ENCODE data around the gene TTLL11.
"Not testable (repeated sequence)": the region's sequence is repeated elsewhere in the genome, so short reads cannot be mapped to it uniquely, and the experiment has no call there.

The TTLL11 gene

GRCh38 chr9:122120316-122121071 is 27.4 kb upstream of the TTLL11 start:
- Histone ChIP-seq H3K36me3 (ENCODE audit: insufficient read depth, low read length) (no peaks in the 10 kb centered on the region), H3K4me1 (ENCODE audit: insufficient read depth, low read length) (peaks cover 24% of the 10 kb centered on the region; the same call in 1 of the 2 replicates), H3K9me3 (ENCODE audit: control insufficient read depth, insufficient read depth, low read length) (no peaks in the 10 kb centered on the region), H3K9ac (ENCODE audit: low read depth, low read length) (no peak overlapping the region)

GRCh38 chr9:122119721-122120120 is 26.6 kb upstream of the TTLL11 start:
- no peak overlapping the region for H3K9ac ChIP-seq (ENCODE audit: low read depth, low read length)
- no peaks in the 10 kb centered on the region for H3K9me3 ChIP-seq (ENCODE audit: control insufficient read depth, insufficient read depth, low read length)
- H3K4me1 ChIP-seq (ENCODE audit: insufficient read depth, low read length), result peaks cover 28% of the 10 kb centered on the region
- H3K36me3 ChIP-seq (ENCODE audit: insufficient read depth, low read length), result no peaks in the 10 kb centered on the region

- H3K4me1 ChIP-seq (ENCODE audit: insufficient read depth, low read length), result peaks cover 32% of the 10 kb centered on the region
- no peaks in the 10 kb centered on the region for H3K36me3 ChIP-seq (ENCODE audit: insufficient read depth, low read length)
- H3K9me3 ChIP-seq (ENCODE audit: control insufficient read depth, insufficient read depth, low read length), result no peaks in the 10 kb centered on the region
- no peak overlapping the region for H3K9ac ChIP-seq (ENCODE audit: low read depth, low read length)
These were observed 26.0 kb upstream of the TTLL11 start for GRCh38 chr9:122119166-122119521.

- no peak overlapping the region for H3K9ac ChIP-seq (ENCODE audit: low read depth, low read length)
These were observed 25.4 kb upstream of the TTLL11 start for GRCh38 chr9:122118343-122119165.

GRCh38 chr9:122117241-122117640 is 24.1 kb upstream of the TTLL11 start:
- not testable (repeated sequence) for H3K9me3 ChIP-seq (ENCODE audit: control insufficient read depth, insufficient read depth, low read length); H3K36me3 ChIP-seq (ENCODE audit: insufficient read depth, low read length); H3K9ac ChIP-seq (ENCODE audit: low read depth, low read length)
- H3K4me1 ChIP-seq (ENCODE audit: insufficient read depth, low read length), result peaks cover 43% of the 10 kb centered on the region

More at GRCh38 chr9:122118343-122119165, 25.4 kb upstream of the TTLL11 start:
- no peaks in the 10 kb centered on the region for H3K9me3 ChIP-seq (ENCODE audit: control insufficient read depth, insufficient read depth, low read length)
- peaks cover 37% of the 10 kb centered on the region for H3K4me1 ChIP-seq (ENCODE audit: insufficient read depth, low read length)
- H3K36me3 ChIP-seq (ENCODE audit: insufficient read depth, low read length), result no peaks in the 10 kb centered on the region

- no peaks in the 10 kb centered on the region for H3K36me3 ChIP-seq (ENCODE audit: insufficient read depth, low read length)
- no peaks in the 10 kb centered on the region for H3K9me3 ChIP-seq (ENCODE audit: control insufficient read depth, insufficient read depth, low read length)
- H3K4me1 ChIP-seq (ENCODE audit: insufficient read depth, low read length), result peaks cover 42% of the 10 kb centered on the region
- no peak overlapping the region for H3K9ac ChIP-seq (ENCODE audit: low read depth, low read length)
These were observed 23.5 kb upstream of the TTLL11 start for GRCh38 chr9:122116448-122117173.

GRCh38 chr9:122116040-122116439 is 22.9 kb upstream of the TTLL11 start:
- no peaks in the 10 kb centered on the region for H3K36me3 ChIP-seq (ENCODE audit: insufficient read depth, low read length)
- H3K4me1 ChIP-seq (ENCODE audit: insufficient read depth, low read length), result peaks cover 42% of the 10 kb centered on the region
- H3K9me3 ChIP-seq (ENCODE audit: control insufficient read depth, insufficient read depth, low read length), result no peaks in the 10 kb centered on the region
- no peak overlapping the region for H3K9ac ChIP-seq (ENCODE audit: low read depth, low read length)

- H3K9me3 ChIP-seq (ENCODE audit: control insufficient read depth, insufficient read depth, low read length), result no peaks in the 10 kb centered on the region
- H3K9ac ChIP-seq (ENCODE audit: low read depth, low read length), result no peak overlapping the region
- H3K36me3 ChIP-seq (ENCODE audit: insufficient read depth, low read length), result no peaks in the 10 kb centered on the region
- H3K4me1 ChIP-seq (ENCODE audit: insufficient read depth, low read length), result peaks cover 42% of the 10 kb centered on the region
These were observed 22.3 kb upstream of the TTLL11 start for GRCh38 chr9:122115176-122116035.

GRCh38 chr9:122113574-122113973 is 20.5 kb upstream of the TTLL11 start:
- Histone ChIP-seq H3K4me1 (ENCODE audit: insufficient read depth, low read length) (peaks cover 42% of the 10 kb centered on the region), H3K9me3 (ENCODE audit: control insufficient read depth, insufficient read depth, low read length) (no peaks in the 10 kb centered on the region), H3K36me3 (ENCODE audit: insufficient read depth, low read length) (no peaks in the 10 kb centered on the region)

GRCh38 chr9:122112238-122112637 is 19.1 kb upstream of the TTLL11 start:
- Histone ChIP-seq H3K9ac (ENCODE audit: low read depth, low read length) (no peak overlapping the region), H3K4me1 (ENCODE audit: insufficient read depth, low read length) (peaks cover 51% of the 10 kb centered on the region), H3K9me3 (ENCODE audit: control insufficient read depth, insufficient read depth, low read length) (no peaks in the 10 kb centered on the region), H3K36me3 (ENCODE audit: insufficient read depth, low read length) (no peaks in the 10 kb centered on the region)

More at GRCh38 chr9:122113574-122113973, 20.5 kb upstream of the TTLL11 start:
- H3K9ac ChIP-seq (ENCODE audit: low read depth, low read length), result no peak overlapping the region

GRCh38 chr9:122111413-122112085 is 18.4 kb upstream of the TTLL11 start:
- Histone ChIP-seq H3K4me1 (ENCODE audit: insufficient read depth, low read length) (peaks cover 46% of the 10 kb centered on the region), H3K9ac (ENCODE audit: low read depth, low read length) (no peak overlapping the region), H3K36me3 (ENCODE audit: insufficient read depth, low read length) (no peaks in the 10 kb centered on the region), H3K9me3 (ENCODE audit: control insufficient read depth, insufficient read depth, low read length) (no peaks in the 10 kb centered on the region)

- no peaks in the 10 kb centered on the region for H3K9me3 ChIP-seq (ENCODE audit: control insufficient read depth, insufficient read depth, low read length)
- peaks cover 35% of the 10 kb centered on the region for H3K4me1 ChIP-seq (ENCODE audit: insufficient read depth, low read length)
- no peaks in the 10 kb centered on the region for H3K36me3 ChIP-seq (ENCODE audit: insufficient read depth, low read length)
- H3K9ac ChIP-seq (ENCODE audit: low read depth, low read length), result no peak overlapping the region
These were observed 17.2 kb upstream of the TTLL11 start for GRCh38 chr9:122110100-122110833.
